SK-N-SH treated with all-trans-retinoic acid at 6 μM for 48 hours (cell line): ENCODE data around the gene MEP1B.
"Not testable (repeated sequence)": the region's sequence is repeated elsewhere in the genome, so short reads cannot be mapped to it uniquely, and the experiment has no call there.

ENCODE experiments used
- ATAC-seq: fragments of 200-7000 bp; cut with Tn5 transposase; 3 replicates; pipeline ENCODE4 v1.9.1; 2020; ENCODE audit warnings: mild to moderate bottlenecking, moderate library complexity
- ARNTL ChIP-seq: fragments of 450-650 bp; formaldehyde crosslinking; IDR thresholded peaks from 2 replicates; pipeline ENCODE4 v1.5.0; 2020; ENCODE audit warnings: low read depth, mild to moderate bottlenecking, moderate library complexity, borderline replicate concordance
- BACH2 ChIP-seq: fragments of 250-450 bp; sonication (Bioruptor Pico); IDR thresholded peaks from 2 replicates; pipeline ENCODE4 v1.9.0; 2021; ENCODE audit warnings: mild to moderate bottlenecking, borderline replicate concordance
- CREB5 ChIP-seq: fragments of 250-450 bp; sonication (Bioruptor Pico); IDR thresholded peaks from 2 replicates; pipeline ENCODE4 v1.5.1; 2020; ENCODE audit warnings: low read depth, mild to moderate bottlenecking, moderate library complexity
- CSDC2 ChIP-seq: fragments of 250-450 bp; sonication (Bioruptor Pico); IDR thresholded peaks from 2 replicates; pipeline ENCODE4 v1.5.0; 2020; ENCODE audit warnings: mild to moderate bottlenecking, moderate library complexity
- CSRNP3 ChIP-seq: fragments of 250-450 bp; sonication (Bioruptor Pico); IDR thresholded peaks from 2 replicates; pipeline ENCODE4 v1.5.1; 2021; ENCODE audit warnings: mild to moderate bottlenecking, moderate library complexity
- ESRRG ChIP-seq: fragments of 250-450 bp; sonication (Bioruptor Pico); IDR thresholded peaks from 2 replicates; pipeline ENCODE4 v1.6.1; 2021; ENCODE audit warnings: mild to moderate bottlenecking
- GLIS3 ChIP-seq: fragments of 250-450 bp; sonication (Bioruptor Pico); IDR thresholded peaks from 2 replicates; pipeline ENCODE4 v1.5.0; 2020; ENCODE audit warnings: mild to moderate bottlenecking, moderate library complexity
- ISL1 ChIP-seq: fragments of 250-450 bp; sonication (Bioruptor Pico); IDR thresholded peaks from 2 replicates; pipeline ENCODE4 v2.1.2; 2022; ENCODE audit warnings: mild to moderate bottlenecking, moderate library complexity
- OSR1 ChIP-seq: fragments of 250-450 bp; sonication (Bioruptor Pico); IDR thresholded peaks from 2 replicates; pipeline ENCODE4 v1.8.0; 2022; ENCODE audit warnings: moderate library complexity, mild to moderate bottlenecking, inconsistent platforms
- PATZ1 ChIP-seq: fragments of 250-450 bp; sonication (Bioruptor Pico); IDR thresholded peaks from 2 replicates; pipeline ENCODE4 v1.8.0; 2020; ENCODE audit warnings: mild to moderate bottlenecking, moderate library complexity, borderline replicate concordance
- PPARA ChIP-seq: fragments of 250-450 bp; sonication (Bioruptor Pico); IDR thresholded peaks from 2 replicates; pipeline ENCODE4 v1.5.0; 2020; ENCODE audit warnings: mild to moderate bottlenecking, borderline replicate concordance
- RARB ChIP-seq: fragments of 250-450 bp; sonication (Bioruptor Pico); IDR thresholded peaks from 2 replicates; pipeline ENCODE4 v1.8.0; 2021; ENCODE audit warnings: mild to moderate bottlenecking, moderate library complexity
- SNAI2 ChIP-seq: fragments of 250-450 bp; sonication (Bioruptor Pico); IDR thresholded peaks from 2 replicates; pipeline ENCODE4 v1.5.0; 2020; ENCODE audit warnings: mild to moderate bottlenecking, moderate library complexity
- TOX ChIP-seq: fragments of 250-450 bp; sonication (Bioruptor Pico); IDR thresholded peaks from 2 replicates; pipeline ENCODE4 v1.8.0; 2021; ENCODE audit warnings: mild to moderate bottlenecking, moderate library complexity, borderline replicate concordance
- TSHZ2 ChIP-seq: fragments of 250-450 bp; sonication (Bioruptor Pico); IDR thresholded peaks from 2 replicates; pipeline ENCODE4 v1.5.0; 2020; ENCODE audit warnings: mild to moderate bottlenecking, moderate library complexity
- ZFP3 ChIP-seq: fragments of 250-450 bp; sonication (Bioruptor Pico); IDR thresholded peaks from 2 replicates; pipeline ENCODE4 v1.5.0; 2020; ENCODE audit warnings: mild to moderate bottlenecking, moderate library complexity
- ZFP30 ChIP-seq: fragments of 450-650 bp; formaldehyde crosslinking; IDR thresholded peaks from 2 replicates; pipeline ENCODE4 v1.5.0; 2022; ENCODE audit warnings: mild to moderate bottlenecking, moderate library complexity
- ZNF565 ChIP-seq: fragments of 450-650 bp; formaldehyde crosslinking; conservative IDR thresholded peaks from 2 replicates; pipeline ENCODE4 v1.5.0; 2020; ENCODE audit warnings: low read depth, mild to moderate bottlenecking, moderate library complexity
- ZNF70 ChIP-seq: fragments of 450-650 bp; formaldehyde crosslinking; IDR thresholded peaks from 2 replicates; pipeline ENCODE4 v1.5.0; 2020; ENCODE audit warnings: mild to moderate bottlenecking, moderate library complexity

Gene MEP1B

GRCh38 chr18:32158108-32158624 lies 31.7 kb upstream of the MEP1B start:
- TF ChIP-seq ARNTL (no peak), TSHZ2 (CRISPR knock-in tag) (no peak), CSRNP3 (CRISPR knock-in tag) (no peak), ZNF565 (CRISPR knock-in tag) (no peak)
- peak; percentile 100 for ATAC-seq

- ATAC-seq = not testable (repeated sequence)
These were observed 31.2 kb upstream of the MEP1B start for GRCh38 chr18:32158631-32159030.

GRCh38 chr18:32160547-32160946 lies 29.3 kb upstream of the MEP1B start:
- TF ChIP-seq ZNF565 (CRISPR knock-in tag) (no peak), SNAI2 (no peak), CSDC2 (CRISPR knock-in tag) (no peak), ZNF70 (CRISPR knock-in tag) (no peak)
- no peak for ATAC-seq

GRCh38 chr18:32167980-32168730 lies 21.7 kb upstream of the MEP1B start:
- no peak for ATAC-seq
- TF ChIP-seq BACH2 (CRISPR knock-in tag) (no peak), GLIS3 (no peak), TSHZ2 (CRISPR knock-in tag) (no peak), PPARA (CRISPR knock-in tag) (no peak), RARB (CRISPR knock-in tag) (no peak), ZNF70 (CRISPR knock-in tag) (no peak), ARNTL (no peak), ISL1 (CRISPR knock-in tag) (no peak), PATZ1 (CRISPR knock-in tag) (no peak), ZFP3 (CRISPR knock-in tag) (no peak)

- ATAC-seq = no peak
- TF ChIP-seq PATZ1 (CRISPR knock-in tag) (no peak), TOX (CRISPR knock-in tag) (no peak), ZNF70 (CRISPR knock-in tag) (no peak), CREB5 (CRISPR knock-in tag) (no peak), ESRRG (CRISPR knock-in tag) (no peak), CSRNP3 (CRISPR knock-in tag) (no peak), CSDC2 (CRISPR knock-in tag) (no peak), SNAI2 (no peak), ZFP30 (no peak), OSR1 (CRISPR knock-in tag) (no peak), ZNF565 (CRISPR knock-in tag) (no peak), ZFP3 (CRISPR knock-in tag) (no peak)
These were observed 16.2 kb upstream of the MEP1B start for GRCh38 chr18:32173654-32174053.
